Testis (tissue), 2 donors: ENCODE results near the gene ASB5.

ENCODE experiments used
- POLR2A ChIP-seq: fragments of 450-650 bp; IDR thresholded peaks from one replicate; pipeline ENCODE4 v1.6.1; 2017; ENCODE audit warnings: antibody characterized with exemption, mild to moderate bottlenecking, moderate library complexity
- TF ChIP-seq, protein P1 (sequence below), 3 experiments: fragments of 450-650 bp in 2 of 3; fragments of 200-600 bp in 1 of 3; sonication (generic) in 1 of 3; IDR thresholded peaks; one replicate each; pipeline ENCODE4 v1.5.1; 2016 to 2019; ENCODE audit warnings: antibody characterized with exemption in 3 of 3, mild to moderate bottlenecking in 2 of 3, moderate library complexity in 1 of 3

DNA sequence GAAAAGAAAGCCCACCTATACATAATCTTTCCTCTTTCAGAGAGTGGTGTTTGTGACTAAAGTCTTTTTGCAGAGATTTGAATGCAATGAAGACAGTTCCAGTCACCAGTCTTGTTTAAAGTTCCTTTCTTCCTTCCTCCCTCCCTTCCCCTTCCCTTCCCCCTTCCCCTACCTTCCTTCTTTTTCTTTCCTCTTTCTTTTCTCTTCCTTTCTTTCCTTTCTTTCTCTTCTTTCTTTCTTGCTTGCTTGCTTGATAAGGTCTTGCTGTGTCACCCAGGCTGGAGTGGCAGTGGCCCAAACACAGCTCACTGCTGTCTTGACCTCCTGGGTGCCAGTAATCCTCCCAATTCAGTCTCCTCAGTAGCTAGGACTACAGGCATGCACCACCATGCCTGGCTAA is 19.0 kb upstream of the ASB5 start:
- TF ChIP-seq, protein P1, sequence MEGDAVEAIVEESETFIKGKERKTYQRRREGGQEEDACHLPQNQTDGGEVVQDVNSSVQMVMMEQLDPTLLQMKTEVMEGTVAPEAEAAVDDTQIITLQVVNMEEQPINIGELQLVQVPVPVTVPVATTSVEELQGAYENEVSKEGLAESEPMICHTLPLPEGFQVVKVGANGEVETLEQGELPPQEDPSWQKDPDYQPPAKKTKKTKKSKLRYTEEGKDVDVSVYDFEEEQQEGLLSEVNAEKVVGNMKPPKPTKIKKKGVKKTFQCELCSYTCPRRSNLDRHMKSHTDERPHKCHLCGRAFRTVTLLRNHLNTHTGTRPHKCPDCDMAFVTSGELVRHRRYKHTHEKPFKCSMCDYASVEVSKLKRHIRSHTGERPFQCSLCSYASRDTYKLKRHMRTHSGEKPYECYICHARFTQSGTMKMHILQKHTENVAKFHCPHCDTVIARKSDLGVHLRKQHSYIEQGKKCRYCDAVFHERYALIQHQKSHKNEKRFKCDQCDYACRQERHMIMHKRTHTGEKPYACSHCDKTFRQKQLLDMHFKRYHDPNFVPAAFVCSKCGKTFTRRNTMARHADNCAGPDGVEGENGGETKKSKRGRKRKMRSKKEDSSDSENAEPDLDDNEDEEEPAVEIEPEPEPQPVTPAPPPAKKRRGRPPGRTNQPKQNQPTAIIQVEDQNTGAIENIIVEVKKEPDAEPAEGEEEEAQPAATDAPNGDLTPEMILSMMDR (IDR thresholded peaks at IDR 0.05) = no peak
- no peak for TF ChIP-seq POLR2A
